Measurements from ENCODE around the gene RARG. TPM values are rescaled to one million over a fixed set of nuclear protein-coding genes. Genes with fewer than 3 reads are reported as not detected.
"Not testable (repeated sequence)": the region's sequence is repeated elsewhere in the genome, so short reads cannot be mapped to it uniquely, and the experiment has no call there.

Gene RARG
- total RNA-seq, 1 experiment from 2014 or later: 25.0 TPM

DNA sequence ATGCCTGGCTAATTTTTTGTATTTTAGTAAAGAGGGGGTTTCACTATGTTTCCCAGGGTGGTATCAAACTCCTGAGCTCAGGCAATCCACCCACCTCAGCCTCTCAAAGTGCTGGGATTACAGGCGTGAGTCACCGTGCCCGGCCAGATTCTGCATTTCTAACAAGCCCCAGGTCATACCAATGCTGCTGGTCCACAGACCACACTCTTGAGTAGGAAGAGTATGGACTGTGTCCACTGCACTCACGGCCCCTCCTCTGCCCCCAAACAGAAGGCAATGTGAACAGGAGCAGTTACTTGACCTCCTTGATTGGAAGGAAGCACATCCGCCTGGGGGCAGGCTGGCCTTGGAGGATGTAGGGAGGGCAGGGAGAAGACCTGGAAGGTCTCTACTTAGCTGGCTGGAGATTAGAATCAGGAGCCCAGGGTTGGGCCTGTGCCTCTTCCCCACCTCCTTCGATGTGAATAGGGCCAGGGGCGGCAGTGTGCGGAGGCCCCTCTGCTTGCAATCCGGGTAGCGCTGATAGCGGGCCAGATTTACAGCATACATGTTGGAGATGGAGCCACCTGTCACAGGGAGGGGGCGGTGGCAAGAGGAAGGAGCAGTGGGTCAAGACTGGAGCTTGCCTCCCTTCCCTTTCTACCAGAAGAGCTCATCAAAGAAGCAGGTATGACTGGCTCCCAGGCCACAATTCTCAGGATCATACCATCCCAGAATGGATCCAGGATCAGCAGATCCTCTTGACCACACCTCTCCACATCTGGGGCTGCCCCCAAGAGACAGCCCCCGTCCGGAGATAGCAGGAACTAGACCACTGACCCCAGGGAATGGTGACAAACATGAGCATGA, 60.9 kb downstream of the RARG start:
- DNase-seq (ENCODE audit: low spot score): no peak

DNA sequence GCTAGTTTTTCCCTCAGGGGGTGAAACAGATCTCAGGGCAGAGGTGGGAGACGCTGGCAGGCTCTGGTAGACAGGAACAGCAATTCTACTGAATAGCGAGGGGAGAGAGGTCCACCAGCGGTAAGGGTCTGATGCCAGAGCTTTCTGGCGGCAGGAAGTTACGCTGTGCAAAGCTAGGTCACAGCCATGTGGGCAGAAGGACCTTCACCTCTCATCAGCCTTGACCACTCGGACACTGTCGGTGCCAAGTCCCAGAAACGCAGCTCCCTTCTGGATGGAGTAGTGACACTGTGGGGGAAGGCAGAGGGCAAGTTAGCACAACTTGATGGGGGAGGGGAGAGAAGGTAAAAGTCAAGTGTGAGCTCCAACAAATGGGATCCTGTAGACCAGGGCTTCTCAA, 61.8 kb downstream of the RARG start:
- DNase-seq (ENCODE audit: low spot score): no peak

DNA sequence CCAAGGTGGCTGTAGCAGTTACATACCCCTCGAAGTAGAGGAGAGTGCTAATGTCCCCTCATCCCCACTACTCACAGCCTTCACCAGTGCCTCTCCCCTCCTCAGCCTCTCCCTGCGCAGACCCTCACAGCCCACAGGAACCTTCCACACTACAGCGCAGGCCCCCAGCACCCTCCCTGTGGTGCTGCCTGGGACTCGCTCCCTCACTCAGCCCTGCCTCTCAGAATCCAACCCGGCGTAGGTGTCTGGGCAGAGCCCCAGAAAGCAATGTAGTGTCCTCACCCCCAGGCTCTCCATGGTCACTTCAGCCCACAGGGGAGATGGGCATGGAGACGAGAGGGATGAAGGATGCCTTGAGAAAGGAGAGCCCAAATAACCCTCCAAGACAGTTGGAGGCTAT, 62.4 kb downstream of the RARG start:
- DNase-seq (ENCODE audit: low spot score): no peak

DNA sequence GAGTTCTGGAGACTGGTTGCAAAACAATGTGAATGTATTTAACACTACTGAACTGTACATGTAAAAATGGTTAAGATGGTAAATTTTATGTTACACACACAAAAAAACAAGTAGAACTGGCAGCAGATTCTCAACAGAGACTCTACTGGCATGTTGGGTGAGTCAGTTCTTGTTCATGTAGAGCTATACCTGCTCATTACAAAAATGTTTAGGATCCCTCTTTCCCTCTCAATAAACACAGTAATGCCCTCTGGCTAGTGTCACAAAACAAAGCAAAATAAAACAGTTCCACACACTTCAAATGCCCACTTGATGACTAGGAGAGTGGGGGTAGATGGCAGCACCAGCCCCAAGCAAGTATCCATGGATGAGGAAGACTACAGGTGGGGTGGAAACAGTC, 65.2 kb downstream of the RARG start:
- no peak for DNase-seq (ENCODE audit: low spot score)

DNA sequence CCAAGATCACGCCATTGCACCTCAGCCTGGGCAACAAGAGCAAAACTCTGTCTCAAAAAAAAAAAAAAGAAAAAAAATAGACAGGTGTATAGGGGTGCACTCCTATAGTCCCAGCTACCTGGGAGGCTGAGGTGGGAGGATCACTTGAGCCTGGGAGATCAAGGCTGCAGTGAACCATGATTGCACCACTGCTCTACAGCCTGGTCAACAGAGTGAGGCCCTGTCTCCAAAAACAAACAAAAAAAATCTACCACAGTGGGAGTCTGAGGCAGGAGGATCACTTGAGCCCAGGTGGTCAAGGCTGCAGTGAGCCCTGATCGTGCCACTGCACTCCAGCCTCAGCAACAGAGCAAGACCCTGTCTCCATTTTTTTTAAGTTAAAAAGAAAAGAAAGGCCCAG, 69.0 kb downstream of the RARG start:
- DNase-seq (ENCODE audit: low spot score): not testable (repeated sequence)

DNA sequence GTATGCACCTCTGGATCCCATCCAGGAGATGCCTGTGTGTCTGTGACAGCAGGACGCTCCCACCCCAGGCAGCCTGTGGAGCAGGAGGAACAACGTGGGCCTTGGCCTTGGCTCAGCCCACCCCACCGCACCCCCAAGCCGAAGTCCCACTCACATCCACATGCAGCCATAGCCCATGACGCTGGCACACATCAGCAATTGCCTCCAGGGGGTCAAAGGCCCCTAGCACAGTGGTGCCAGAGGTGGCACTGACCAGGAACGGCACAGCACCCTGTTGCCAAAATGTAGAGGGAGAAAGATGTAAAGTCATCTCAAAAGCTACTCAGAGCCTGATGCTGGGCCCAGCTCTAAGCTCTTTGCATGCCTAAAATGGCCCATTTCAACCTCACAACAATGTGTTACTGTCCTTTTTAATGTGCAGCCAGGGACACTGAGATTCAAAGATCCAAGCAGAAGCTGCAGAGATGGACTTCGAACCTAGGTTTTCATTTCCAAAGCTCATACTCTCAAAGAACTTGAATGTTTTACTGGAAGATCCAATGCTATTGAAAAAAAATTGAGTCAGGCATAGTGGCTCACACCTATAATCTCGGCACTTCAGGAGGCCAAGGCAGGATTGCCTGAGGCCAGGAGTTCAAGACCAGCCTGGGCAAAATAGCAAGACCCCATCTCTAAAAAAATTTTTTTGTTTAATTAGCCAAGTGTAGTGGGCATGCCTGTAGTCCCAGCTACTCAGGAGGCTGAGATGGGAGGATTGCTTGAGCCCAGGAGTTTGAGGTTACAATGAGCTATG, 70.7 kb downstream of the RARG start:
- no peak for DNase-seq (ENCODE audit: low spot score)

DNA sequence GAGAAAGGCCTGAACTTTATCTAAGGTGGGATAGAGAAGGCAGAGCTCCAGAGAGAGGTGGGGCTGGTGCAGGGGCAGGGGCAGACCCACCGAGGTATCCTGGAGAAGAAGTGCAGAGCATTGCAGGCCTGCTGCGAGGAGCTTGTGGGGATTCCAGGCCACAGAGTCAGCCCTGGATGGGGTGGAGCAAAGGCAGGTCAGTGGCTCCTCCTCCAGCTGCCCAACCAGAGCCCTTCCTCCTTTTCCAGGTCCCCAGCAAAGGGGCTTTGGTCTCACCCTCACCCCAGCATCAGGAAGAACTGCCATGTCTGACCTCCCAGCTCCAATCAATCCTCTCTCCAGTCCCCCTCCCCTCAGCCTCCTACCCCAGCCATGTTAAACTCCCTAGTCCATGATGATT, 71.3 kb downstream of the RARG start:
- no peak for DNase-seq (ENCODE audit: low spot score)

Other genes with a start within 250 kb of the RARG start
- 290 and 314 TPM in 2 replicates for gene EIF4B, start 225.8 kb downstream of the RARG start, total RNA-seq (2014; rRNA removed; shearing (Covaris generic))
- gene TNS2, start 182.1 kb downstream of the RARG start, total RNA-seq (2014; rRNA removed; shearing (Covaris generic)): 18.9 and 24.5 TPM in 2 replicates
- 15.2 and 19.6 TPM in 2 replicates for gene SPRYD3, start 152.8 kb downstream of the RARG start, total RNA-seq (2014; rRNA removed; shearing (Covaris generic))
- gene IGFBP6, start 134.5 kb downstream of the RARG start, total RNA-seq (2014; rRNA removed; shearing (Covaris generic)): 104 and 147 TPM in 2 replicates
- gene SOAT2, start 128.7 kb downstream of the RARG start, total RNA-seq (2014; rRNA removed; shearing (Covaris generic)): 0.17 TPM in 1 of 2 replicates, not detected in the other
- gene ZNF740, start 51.5 kb downstream of the RARG start, total RNA-seq (2014; rRNA removed; shearing (Covaris generic)): 3.0 and 15.2 TPM in 2 replicates
- 2.6 and 9.2 TPM in 2 replicates for gene CSAD, start 51.3 kb downstream of the RARG start, total RNA-seq (2014; rRNA removed; shearing (Covaris generic))
- 0.09 and 2.1 TPM in 2 replicates for gene ITGB7, start 25.0 kb downstream of the RARG start, total RNA-seq (2014; rRNA removed; shearing (Covaris generic))
- gene ESPL1, start 36.1 kb upstream of the RARG start, total RNA-seq (2014; rRNA removed; shearing (Covaris generic)): 19.1 and 29.4 TPM in 2 replicates
- gene PFDN5, start 63.3 kb upstream of the RARG start, total RNA-seq (2014; rRNA removed; shearing (Covaris generic)): 407 and 456 TPM in 2 replicates
- 65.1 and 74.0 TPM in 2 replicates for gene MYG1, start 67.5 kb upstream of the RARG start, total RNA-seq (2014; rRNA removed; shearing (Covaris generic))
- 48.4 and 62.9 TPM in 2 replicates for gene AAAS, start 89.4 kb upstream of the RARG start, total RNA-seq (2014; rRNA removed; shearing (Covaris generic))
- gene SP7, start 104.1 kb upstream of the RARG start, total RNA-seq (2014; rRNA removed; shearing (Covaris generic)): 0.05 TPM in 1 of 2 replicates, not detected in the other
- 30.2 and 32.8 TPM in 2 replicates for gene SP1, start 148.0 kb upstream of the RARG start, total RNA-seq (2014; rRNA removed; shearing (Covaris generic))
- gene AMHR2, start 191.6 kb upstream of the RARG start, total RNA-seq (2014; rRNA removed; shearing (Covaris generic)): 0.57 TPM in 1 of 2 replicates, not detected in the other
- gene PRR13, start 209.5 kb upstream of the RARG start, total RNA-seq (2014; rRNA removed; shearing (Covaris generic)): 75.2 and 180 TPM in 2 replicates
- gene PCBP2, start 219.9 kb upstream of the RARG start, total RNA-seq (2014; rRNA removed; shearing (Covaris generic)): 107 and 137 TPM in 2 replicates